GM20431 (cell line): ENCODE data around the gene IFNAR1.
"Not testable (repeated sequence)": the region's sequence is repeated elsewhere in the genome, so short reads cannot be mapped to it uniquely, and the experiment has no call there.

Source experiments
- in situ Hi-C: fragments of 300-500 bp; cut with MseI, MboI; formaldehyde crosslinking; loops from one replicate; pipeline ENCODE4 v1.15.0; 2020; ENCODE audit warnings: low sequenced_read_pairs; ENCODE audit not compliant: unreplicated experiment

Gene IFNAR1

DNA sequence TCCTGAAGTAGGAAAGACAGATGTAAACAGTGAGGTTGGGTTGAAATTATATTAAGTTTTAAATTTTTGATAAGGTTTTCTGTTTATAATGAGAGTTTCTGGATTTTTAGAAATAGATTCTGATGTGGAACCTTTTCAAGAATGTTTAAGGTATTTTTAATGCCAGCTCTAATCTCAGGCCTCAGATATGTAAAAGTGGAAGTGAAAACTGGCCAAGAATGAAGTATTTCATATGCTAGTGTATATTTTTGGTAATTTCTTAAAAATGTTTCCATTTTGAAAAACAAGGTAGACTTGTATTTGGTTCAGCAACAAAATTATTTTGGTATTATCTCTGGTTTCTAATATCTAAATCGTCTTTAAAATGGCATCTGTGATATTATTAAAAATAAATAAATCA, 14.4 kb downstream of the IFNAR1 start:
- in situ Hi-C loops, result no loop called here

DNA sequence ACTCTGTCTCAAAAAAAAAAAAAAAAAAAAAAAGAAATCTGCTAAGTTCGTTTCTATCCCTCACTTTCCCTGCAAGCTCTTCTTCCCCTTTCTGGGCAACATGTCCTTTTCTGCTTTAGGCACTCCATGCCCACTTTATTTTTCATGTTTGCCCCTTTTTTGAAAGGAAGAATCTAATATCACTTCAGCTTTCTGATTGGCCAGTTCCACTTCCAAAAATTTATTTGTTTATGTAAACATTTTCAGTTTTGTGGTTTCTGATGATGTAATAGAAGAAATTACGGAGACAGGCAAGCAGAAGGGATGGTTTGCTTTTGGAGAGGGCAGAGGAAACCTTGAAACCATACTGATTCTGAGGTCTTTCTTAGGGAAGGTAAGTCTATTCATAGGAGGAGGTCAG, 15.1 kb downstream of the IFNAR1 start:
- in situ Hi-C loops, result no loop called here

DNA sequence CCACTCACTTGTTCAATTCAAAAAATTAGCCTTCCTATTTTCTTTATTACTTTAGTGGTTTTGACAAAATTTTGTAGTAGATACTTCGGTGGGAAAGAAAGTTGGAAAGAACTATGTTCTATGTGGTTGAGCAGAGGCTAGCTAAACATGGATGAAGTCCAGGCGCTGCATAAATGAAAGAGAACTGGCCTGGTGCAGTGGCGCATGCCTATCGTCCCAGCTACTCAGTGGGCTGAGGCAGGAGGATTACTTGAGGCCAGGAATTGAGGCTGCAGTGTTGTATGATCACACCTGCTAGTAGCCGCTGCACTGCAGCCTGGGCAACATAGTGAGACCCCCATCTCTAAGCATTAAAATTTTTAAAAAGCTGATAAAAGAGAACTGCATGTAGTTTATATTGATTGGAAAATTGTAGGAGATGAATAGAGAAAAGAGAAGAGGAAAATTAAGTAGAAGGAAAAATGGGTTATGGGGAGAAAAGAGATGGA, 21.0 kb downstream of the IFNAR1 start:
- in situ Hi-C loops, result no loop called here

DNA sequence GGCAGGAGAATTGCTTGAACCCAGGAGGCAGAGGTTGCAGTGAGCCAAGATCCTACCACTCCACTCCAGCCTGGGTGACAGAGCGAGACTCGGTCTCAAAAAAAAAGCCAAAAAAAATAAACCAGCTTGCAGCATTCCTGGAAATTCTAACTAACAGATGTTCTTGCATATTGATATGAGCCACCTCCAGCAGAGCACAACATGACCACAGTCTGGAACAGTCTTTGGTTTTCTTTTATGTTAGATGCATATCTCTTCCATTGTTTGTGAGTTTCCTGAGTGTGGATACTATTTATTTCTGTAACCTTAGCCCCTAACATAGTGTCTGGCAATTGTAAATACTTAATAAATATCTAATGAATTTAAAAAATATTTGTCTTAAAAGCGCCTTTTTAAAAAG, 23.9 kb downstream of the IFNAR1 start:
- in situ Hi-C loops, result no loop called here

DNA sequence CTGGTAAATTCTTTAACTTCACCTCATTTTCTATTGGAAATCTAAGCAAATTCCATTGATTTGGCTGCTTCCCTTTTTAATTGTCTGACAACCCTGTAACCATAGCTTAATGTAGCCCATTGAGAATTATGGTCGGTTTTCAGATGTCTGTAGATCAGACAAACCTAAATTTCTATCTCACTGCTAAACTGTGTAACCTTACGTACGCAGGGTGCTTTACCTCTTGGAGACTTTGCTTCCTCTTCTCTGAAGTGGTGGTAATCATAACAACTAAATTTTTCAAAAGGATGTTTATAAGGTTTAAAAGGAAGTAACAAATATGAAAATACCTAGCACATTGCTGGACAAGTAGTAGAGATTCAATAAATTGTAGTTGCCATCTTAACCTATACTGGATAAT, 25.9 kb downstream of the IFNAR1 start:
- in situ Hi-C loops, result no loop called here

DNA sequence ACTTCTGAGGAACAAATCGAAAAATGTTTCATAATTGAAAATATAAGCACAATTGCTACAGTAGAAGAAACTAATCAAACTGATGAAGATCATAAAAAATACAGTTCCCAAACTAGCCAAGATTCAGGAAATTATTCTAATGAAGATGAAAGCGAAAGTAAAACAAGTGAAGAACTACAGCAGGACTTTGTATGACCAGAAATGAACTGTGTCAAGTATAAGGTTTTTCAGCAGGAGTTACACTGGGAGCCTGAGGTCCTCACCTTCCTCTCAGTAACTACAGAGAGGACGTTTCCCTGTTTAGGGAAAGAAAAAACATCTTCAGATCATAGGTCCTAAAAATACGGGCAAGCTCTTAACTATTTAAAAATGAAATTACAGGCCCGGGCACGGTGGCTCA, 30.6 kb downstream of the IFNAR1 start:
- in situ Hi-C loops, result no loop called here

DNA sequence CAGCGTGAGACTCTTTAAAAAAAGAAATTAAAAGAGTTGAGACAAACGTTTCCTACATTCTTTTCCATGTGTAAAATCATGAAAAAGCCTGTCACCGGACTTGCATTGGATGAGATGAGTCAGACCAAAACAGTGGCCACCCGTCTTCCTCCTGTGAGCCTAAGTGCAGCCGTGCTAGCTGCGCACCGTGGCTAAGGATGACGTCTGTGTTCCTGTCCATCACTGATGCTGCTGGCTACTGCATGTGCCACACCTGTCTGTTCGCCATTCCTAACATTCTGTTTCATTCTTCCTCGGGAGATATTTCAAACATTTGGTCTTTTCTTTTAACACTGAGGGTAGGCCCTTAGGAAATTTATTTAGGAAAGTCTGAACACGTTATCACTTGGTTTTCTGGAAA, 31.2 kb downstream of the IFNAR1 start:
- in situ Hi-C loops, result no loop called here

DNA sequence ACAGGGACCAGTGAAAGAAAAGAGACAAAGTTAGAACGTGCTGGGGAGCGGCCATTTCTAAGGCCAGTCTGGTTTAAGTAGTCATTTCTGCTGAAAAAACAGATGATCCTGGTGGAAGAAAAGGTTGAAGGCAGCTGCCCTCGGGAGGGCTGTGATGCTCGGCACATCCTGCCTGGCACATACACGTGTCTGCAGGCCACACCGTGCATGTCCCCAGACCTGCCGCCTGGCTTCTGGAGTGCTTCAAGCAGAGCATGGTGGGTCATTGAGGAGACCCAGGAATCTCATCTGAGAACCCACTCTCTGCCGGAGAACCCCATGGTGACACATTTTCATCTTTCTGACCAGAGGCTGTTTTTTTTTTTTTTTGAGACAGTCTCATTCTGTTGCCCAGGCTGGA, 32.4 kb downstream of the IFNAR1 start:
- in situ Hi-C loops, result no loop called here

DNA sequence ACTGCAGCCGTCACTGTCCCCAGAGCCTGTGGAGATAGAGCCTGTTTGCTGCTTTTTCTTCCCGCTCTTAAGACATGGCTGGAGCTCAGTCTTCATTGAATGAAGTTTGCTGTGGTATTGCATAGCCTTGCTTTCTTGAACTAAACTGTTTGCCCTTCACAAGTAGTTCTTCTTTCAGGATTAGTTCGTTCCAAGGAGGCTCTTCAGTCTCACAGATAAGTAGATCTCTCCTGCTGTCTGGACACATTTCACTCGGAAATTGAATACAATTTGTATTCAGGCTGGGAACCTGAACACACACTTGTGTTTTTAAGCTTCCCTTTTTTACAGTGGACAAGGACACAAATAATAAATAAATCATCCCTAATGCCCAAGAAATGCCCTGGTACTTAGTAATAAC, 34.7 kb downstream of the IFNAR1 start:
- in situ Hi-C loops, result no loop called here

DNA sequence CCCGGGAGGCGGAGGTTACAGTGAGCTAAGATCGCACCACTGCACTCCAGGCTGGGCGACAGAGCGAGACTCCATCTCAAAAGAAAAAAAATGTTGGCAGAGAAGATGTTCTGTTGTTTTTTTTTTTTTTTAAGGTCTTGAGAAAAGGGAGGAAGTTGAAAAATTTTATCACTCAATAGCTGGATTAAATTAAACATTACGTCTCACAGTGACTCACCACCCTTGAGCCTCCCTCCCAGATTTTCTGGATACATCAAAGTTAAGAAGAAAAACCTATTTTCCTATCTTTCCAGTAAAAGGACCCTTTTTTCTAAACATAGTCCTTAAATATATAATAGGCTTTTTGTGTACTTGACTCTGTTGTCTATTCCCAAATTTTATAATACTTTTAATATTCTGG, 35.5 kb downstream of the IFNAR1 start:
- in situ Hi-C loops, result no loop called here

DNA sequence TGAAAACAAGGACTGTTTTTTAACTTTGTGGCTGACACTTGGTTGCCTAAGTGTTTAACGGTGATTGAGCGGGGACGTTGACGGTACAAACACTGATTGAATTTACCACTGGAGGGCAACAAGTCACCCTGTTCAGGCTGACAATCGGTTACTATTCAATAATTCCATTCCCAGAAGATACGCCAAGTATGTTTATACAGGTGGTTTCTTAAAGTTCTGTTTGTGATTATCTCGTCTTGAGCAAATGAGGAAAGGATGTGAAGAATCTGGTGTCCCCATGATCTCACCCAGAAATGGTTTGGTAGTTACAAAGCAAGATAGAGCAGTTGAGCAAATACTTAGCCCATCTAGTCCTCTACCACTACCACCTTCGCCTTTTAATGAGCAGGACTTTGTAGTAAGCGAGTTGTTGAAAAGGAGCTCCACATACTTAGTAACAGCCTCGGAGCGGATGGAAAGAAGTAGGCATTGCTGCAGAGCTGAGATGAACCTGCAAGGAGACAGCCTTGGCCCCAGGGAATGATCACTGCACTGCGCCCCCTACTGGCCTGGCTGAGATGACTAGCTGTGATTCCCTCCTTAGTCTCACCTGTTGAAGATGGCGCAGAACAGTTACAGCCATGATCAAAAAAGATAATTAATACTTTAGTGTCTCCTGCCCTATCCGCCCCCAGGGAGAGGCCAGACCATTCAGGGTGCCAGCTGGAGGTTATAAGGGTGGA, 36.3 kb downstream of the IFNAR1 start:
- in situ Hi-C loops, result no loop called here

DNA sequence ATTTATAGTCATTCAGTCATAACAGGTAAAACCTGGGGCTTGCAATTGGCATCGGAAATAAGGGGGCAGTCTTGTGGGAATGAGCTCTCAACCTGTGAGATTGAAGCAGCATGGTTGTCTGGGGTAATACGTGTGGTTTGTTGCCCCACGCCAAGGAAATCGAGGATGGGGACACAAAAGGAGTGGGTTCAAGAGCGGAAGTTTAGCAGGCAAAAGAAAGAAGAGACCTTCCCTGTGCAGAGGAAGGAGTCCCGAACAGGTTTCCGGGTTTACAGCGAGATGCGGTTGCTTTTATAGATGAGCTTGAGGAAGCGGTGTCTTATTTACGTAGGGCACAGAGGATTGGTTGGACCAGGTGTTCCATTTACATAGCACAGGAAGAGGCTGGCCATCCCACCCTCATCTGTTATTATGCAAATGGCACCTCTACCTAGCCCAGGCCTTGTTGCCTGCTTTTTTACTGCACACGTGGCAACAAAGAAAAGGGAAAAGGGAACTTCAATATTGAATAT, 37.3 kb downstream of the IFNAR1 start:
- in situ Hi-C loops, result no loop called here

DNA sequence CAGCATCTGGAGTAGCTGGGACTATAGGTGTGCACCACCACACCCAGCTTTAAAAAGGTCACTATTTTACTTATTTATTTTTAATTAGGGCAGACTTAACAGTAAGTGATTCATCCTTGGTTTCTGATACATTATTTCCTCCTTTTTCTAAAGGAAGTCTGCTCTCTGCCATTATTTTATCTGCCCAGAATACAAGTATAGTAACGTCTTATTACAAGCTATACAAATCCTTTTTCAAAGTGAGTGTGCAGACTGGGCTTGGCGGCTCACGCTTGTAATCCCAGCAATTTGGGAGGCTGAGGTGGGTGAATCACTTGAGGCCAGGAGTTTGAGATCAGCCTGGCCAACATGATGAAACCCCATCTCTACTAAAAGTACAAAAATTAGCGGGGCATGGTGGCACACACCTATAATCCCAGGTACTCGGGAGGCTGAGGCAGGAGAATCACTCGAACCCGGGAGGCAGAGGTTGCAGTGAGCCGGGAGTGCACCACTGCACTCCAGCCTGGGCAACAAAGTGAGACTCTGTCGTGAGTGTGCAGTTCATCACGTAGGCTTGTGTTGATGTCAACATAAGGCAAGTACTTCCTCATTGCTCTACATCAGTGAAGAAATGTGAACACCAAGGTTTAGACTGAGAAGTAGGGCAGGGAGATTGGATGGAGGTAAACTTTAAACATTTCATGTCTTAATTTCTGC, 39.3 kb downstream of the IFNAR1 start:
- in situ Hi-C loops, result not testable (repeated sequence)

DNA sequence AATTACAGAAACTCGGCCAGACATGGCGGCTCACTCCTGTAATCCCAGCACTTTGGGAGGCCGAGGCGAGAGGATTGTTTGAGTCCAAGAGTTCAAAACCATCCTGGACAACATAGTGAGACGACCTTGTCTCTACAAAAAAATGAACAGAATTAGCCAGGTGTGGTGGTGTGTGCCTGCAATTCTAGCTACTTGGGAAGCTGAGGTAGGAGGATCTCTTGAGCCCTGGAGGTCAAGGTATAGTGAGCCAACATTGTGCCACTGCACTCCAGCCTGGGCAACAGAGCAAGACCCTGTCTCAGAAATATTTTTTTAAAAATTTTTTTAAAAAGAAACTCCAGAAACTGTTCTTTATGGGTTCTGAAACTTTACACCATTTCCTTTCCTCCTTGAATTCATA, 40.1 kb downstream of the IFNAR1 start:
- in situ Hi-C loops, result no loop called here

DNA sequence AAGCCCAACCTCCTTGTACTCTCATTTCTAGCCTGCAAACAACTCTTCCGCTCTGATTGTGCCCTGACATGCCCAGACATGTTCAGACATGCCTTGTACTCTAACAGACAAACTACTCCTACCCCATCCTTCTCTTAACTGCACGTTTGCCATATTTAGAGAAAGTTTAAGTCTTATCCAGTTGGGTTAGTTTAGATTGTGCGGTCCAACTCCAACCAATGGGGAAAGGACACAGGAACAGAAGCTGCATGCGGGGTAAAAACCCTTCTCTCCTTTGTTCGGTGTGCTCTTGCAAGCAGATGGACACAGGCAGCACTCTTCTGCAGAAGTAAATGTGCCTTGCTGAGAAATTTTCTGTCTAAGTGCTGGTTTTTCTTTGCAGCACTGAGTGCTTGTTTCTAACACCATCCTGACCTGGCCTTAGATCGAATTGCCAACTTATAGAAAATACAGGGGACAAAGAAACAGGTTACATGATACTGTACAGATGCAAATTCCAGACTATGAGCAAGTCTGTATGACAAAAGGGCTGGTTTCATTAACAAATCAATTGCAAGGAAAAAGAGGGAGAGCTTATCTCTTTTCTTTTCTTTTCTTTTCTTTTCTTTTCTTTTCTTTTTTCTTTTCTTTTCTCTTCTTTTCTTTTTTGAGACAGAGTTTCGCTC, 42.7 kb downstream of the IFNAR1 start:
- in situ Hi-C loops, result no loop called here

DNA sequence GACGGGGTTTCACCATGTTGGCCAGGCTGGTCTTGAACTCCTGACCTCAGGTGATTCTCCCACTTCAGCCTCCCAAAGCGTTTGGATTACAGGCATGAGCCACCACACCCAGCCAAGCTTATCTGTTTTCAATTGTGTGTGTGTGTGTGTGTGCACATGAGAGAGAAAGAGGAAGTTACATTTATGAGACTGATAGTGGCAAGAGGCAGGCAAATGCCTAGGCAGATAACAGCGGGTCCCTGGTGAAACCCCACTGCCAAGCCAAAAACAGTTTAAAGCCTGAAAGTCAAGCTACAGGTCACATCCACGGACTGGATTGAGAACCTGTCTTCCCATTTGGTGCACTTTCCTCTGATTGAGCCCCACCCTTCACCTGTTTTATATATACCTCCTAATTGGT, 43.4 kb downstream of the IFNAR1 start:
- in situ Hi-C loops, result no loop called here

DNA sequence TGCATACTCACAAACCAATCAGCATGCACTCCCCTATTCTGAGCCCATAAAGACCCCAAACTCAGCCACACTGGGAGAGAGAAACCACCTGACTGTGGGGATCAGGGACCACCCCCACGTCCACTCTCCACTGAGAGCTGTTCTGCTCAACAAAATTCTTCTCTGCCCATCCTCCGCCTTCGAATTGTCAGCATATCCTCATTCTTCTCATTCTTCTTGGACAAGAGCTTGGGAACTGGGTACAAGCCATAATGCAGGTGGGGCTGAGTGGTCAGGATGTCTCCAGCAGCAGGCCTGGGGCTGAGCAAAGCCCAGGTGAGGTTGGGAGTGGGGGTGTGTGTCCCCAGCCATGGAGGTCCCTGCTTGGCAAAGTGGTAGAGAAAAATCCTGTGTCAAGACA, 43.8 kb downstream of the IFNAR1 start:
- in situ Hi-C loops, result no loop called here

DNA sequence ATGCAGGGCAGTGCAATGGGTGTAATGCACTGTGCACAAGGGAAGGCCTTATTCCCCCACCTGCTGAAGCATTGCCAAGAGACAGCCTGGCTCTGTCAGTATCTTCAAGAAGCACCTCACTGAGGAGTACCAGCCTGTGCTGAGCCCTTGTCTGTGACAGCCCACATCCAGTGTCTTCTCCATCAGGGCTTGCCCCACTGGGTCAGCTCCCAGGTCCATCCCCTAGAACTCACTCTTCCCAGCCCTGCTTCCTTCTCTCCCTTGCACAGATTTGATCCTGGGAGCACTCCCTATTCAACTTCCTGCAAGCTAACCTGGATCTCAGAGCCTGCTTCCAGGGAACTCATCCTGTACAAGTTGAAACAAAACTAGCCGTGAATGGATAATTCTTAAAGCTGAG, 44.8 kb downstream of the IFNAR1 start:
- in situ Hi-C loops, result no loop called here

DNA sequence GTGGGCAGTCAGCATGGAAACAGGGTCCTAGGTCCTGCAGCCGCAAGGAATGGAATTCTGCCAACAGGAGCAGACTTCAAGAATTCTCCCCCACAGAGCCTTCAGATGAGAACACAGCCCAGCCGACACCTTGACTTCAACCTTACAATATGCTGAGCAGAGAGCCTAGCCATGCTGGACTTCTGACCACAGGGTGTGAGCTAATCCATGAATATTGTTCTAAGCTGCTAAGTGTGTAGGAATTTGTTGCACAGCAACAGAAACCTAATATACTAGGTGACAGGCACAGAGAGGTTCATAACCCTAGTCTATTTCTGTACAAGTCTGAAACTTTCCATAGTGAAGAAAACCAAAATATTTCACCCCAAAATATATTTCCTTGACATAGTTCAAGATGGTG, 45.5 kb downstream of the IFNAR1 start:
- in situ Hi-C loops, result no loop called here

DNA sequence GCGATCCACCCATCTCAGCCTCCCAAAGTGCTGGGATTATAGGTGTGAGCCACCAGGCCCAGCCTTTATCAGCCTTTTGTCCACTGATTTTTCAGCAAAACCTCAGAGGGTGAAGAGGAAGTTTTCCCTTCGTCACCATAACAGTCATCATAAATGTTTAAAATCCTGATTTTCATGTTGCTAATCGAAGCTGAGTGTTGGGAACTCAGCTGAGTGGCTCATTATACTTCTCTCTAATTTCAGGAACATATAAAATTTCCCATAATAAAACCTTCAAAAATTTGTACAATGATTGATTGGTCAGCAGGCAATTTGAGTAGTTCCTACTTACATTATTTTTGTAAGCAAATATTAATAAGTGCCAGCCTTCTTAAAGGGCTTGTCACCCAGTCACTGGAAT, 46.6 kb downstream of the IFNAR1 start:
- in situ Hi-C loops, result no loop called here

DNA sequence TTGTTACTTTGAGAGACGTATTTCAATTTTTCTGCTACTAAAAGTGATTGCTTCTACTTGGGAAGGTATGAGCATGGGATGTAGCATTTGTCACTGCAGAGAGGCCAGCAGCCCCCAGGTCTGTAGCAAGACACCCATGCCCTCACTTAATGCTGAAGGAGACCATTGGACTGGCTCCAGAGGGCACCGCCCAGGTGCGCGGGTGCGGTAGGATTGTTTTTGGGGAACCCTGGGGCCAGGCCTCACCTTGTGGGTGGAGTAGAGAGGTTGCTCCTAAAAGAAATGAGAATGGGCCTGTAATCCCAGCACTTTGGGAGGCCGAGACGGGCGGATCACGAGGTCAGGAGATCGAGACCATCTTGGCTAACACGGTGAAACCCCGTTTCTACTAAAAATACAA, 47.8 kb downstream of the IFNAR1 start:
- in situ Hi-C loops, result no loop called here
